Mucosa of rectum (tissue), 2 donors: ENCODE measurements around the gene PLB1.
"Not testable (repeated sequence)": the region's sequence is repeated elsewhere in the genome, so short reads cannot be mapped to it uniquely, and the experiment has no call there.

Source experiments
- H3K27ac ChIP-seq, 2 donors: one replicate each; pipeline ENCODE4 v1.7.0; 2013; ENCODE audit warnings: inconsistent platforms in 2 of 2, low read depth in 2 of 2, low read length in 2 of 2
- H3K27me3 ChIP-seq, 2 donors: one replicate each; pipeline ENCODE4 v1.7.0; 2013; ENCODE audit warnings: low read length in 2 of 2; ENCODE audit not compliant: control insufficient read depth in 2 of 2, insufficient read depth in 2 of 2
- H3K36me3 ChIP-seq, 2 donors: one replicate each; pipeline ENCODE4 v1.7.0; 2013; ENCODE audit warnings: low read length in 2 of 2; ENCODE audit not compliant: control insufficient read depth in 2 of 2, insufficient read depth in 2 of 2
- H3K4me1 ChIP-seq, 2 donors: one replicate each; pipeline ENCODE4 v1.7.0; 2013; ENCODE audit warnings: low read length in 2 of 2, mild to moderate bottlenecking in 1 of 2; ENCODE audit not compliant: control insufficient read depth in 2 of 2, insufficient read depth in 2 of 2
- H3K4me3 ChIP-seq, 2 donors: one replicate each; pipeline ENCODE4 v1.7.0; 2013; ENCODE audit warnings: low read length in 2 of 2
- H3K9ac ChIP-seq, 2 donors: one replicate each; pipeline ENCODE4 v1.7.0; 2013; ENCODE audit warnings: low read length in 2 of 2, low read depth in 1 of 2, mild to moderate bottlenecking in 1 of 2
- H3K9me3 ChIP-seq, 2 donors: one replicate each; pipeline ENCODE4 v1.7.0; 2013; ENCODE audit warnings: low read length in 2 of 2; ENCODE audit not compliant: control insufficient read depth in 2 of 2
- donor health status: healthy.
- donor health status: Normal muscosa, but diverticular disease.

PLB1 gene

DNA sequence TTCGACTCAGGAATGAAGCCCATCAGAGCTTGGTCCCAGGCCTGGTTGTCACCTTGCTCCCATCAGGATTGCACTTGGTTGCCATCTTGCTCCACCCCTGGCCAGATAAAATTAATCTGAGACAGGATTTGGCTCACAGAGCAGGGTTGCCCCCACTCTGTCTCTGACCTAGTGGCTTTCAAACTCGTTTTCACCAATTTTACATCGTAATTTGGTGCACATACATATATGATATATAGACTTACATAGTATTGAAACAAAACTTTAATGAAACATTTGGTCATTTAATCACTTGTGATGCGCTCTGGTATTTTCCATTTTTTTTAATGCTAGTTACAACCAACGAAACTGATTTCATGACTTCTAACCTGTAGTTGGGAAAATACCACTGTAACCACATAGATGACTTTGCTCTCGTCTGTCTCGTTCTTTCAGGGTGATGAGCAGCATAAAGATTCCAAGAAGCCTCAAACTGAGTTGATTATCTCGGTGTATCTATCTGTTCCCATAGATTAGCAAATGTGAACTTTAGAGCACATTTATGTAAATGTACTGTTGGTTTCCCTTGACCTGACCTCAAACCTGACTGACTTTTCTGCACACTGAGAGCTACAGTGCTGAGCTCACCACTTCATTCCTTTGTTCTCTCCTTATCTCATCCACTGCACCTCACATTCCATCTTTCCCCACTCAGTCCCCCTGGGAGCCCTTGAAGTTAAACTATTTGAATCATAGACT lies 30.5 kb upstream of the PLB1 start:
- Histone ChIP-seq H3K4me3 (no peak overlapping the region), H3K27me3 (no peaks in the 10 kb centered on the region), H3K9me3 (no peaks in the 10 kb centered on the region), H3K36me3 (no peaks in the 10 kb centered on the region), H3K27ac (no peak overlapping the region), H3K4me1 (peaks cover 3% of the 10 kb centered on the region in 2 donors), H3K9ac (no peak overlapping the region)

DNA sequence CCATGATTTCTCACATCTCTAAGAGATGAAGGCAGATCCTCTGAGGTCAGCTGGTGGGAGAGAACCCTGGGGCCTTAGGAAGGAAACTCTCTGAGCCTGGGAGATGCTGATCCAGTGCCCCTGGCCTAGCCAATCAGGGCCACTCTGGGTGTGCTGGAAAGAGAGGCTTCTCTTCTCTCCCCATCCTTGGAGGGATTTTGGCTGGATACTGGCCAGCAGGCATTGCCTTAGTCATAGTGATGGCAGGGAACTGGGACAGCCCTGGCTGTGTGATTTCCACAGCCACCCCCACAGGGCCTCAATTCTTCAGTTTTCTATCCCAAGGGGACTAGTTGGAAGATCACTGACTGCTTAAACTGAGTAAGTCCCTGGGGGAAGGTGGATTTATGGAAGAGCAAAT lies 26.6 kb upstream of the PLB1 start:
- no peak overlapping the region for H3K27ac ChIP-seq
- no peak overlapping the region for H3K9ac ChIP-seq
- H3K4me3 ChIP-seq, result no peak overlapping the region
- peaks cover 8 to 10% of the 10 kb centered on the region in 2 donors for H3K4me1 ChIP-seq
- H3K9me3 ChIP-seq, result no peaks in the 10 kb centered on the region
- no peaks in the 10 kb centered on the region for H3K27me3 ChIP-seq
- no peaks in the 10 kb centered on the region for H3K36me3 ChIP-seq

DNA sequence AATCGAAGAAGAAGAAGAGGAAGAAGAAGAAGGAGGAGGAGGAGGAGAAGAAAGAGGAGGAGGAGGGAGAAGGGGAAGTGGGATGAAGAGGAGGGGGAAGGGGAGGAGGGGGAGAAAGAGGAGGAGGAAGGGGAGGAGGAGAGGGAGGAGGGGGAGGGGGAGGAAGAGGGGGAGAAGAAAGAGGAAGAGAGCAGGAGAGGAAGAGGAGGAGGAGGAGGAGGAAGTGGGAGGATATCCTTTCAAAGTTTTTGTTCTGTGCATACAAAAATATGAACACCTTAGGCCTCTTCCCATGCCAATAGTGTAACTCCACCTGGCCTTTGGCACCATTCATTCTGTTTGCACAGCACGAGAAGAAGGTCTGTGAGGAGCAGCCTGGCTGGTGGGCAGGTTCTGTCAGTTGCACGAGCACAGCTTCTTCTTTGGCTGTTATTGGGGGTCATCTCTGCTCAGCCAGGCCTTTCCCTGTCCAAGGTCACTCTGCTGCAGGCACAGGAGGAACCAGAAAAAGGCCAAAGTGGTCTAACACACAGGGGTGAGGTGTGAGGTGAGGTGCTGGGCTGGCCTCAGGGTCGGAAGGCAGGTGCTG lies 25.8 kb upstream of the PLB1 start:
- Histone ChIP-seq H3K36me3 (no peaks in the 10 kb centered on the region), H3K27me3 (no peaks in the 10 kb centered on the region), H3K9ac (no peak overlapping the region), H3K27ac (no peak overlapping the region), H3K4me1 (peaks cover 8 to 10% of the 10 kb centered on the region in 2 donors), H3K4me3 (no peak overlapping the region), H3K9me3 (no peaks in the 10 kb centered on the region)

DNA sequence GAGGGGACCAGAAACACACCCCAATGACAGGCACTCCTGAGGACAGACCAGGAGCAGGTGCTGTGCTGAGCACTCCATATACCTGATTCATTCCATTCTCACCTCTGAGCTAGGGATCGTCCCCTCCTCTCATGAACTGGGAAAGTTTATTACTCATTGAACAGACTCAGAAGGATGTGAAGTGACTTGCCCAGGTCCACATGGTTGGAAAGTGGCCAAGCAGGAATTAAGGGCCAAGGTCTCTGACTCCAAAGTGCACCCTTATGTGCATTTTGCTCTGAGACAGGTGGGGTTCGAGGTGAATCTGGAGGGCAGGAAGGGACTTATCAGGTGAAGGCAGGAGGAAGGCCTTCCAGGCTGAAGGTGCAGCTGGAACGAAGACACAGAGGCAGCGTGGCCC lies 25.1 kb upstream of the PLB1 start:
- Histone ChIP-seq H3K4me1 (peaks cover 8 to 10% of the 10 kb centered on the region in 2 donors), H3K36me3 (no peaks in the 10 kb centered on the region), H3K4me3 (no peak overlapping the region), H3K9ac (no peak overlapping the region), H3K27me3 (no peaks in the 10 kb centered on the region), H3K27ac (no peak overlapping the region), H3K9me3 (no peaks in the 10 kb centered on the region)

DNA sequence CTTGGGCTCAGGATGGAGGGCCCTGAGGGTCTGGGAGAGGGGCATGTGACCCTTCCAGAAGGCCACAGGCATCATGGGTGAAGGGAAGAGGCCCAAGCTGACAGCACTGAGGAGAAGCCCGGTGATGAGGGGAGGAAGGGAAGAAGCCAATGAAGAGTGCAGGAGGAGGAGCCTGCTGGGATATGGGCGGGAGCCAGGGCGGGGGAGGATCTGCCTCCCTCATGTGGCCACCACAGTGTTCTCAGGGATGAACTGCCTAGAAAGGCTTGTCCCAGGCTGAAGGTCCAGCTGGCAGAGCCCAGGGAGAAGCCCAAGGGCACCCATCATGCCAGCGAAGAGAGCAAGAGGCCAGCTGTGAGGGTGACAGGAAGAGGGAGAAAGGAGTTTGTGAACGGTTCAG lies 24.6 kb upstream of the PLB1 start:
- no peaks in the 10 kb centered on the region for H3K9me3 ChIP-seq
- H3K9ac ChIP-seq, result no peak overlapping the region
- H3K4me3 ChIP-seq, result no peak overlapping the region
- no peaks in the 10 kb centered on the region for H3K36me3 ChIP-seq
- no peaks in the 10 kb centered on the region for H3K27me3 ChIP-seq
- H3K27ac ChIP-seq, result no peak overlapping the region
- peaks cover 8 to 10% of the 10 kb centered on the region in 2 donors for H3K4me1 ChIP-seq

DNA sequence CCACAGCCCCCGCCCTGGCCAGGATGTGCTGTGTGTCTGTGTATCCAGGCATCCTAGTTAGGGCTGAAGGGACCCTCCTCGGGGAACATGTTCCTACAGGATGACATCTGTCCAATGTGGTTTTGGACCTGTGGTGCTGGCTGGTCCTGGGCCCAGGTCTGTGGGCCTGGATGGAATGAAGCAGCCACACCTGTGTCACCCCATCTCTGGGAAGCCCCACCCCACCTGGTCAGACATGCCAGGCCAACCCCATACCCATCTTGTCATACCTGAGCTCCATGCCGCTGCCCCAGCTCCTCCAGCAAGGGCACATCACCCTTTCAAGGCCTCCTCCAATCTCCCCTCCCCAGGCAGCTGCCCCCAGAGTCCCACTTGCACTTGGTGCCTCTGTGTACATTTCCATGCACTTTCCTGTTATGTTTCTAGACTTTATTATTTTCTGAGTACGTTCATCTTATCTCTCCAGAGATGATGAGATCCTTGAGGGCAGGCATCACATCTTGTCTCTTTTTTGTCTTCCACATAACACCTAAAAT lies 24.1 kb upstream of the PLB1 start:
- Histone ChIP-seq H3K36me3 (no peaks in the 10 kb centered on the region), H3K4me1 (peaks cover 8 to 10% of the 10 kb centered on the region in 2 donors)

DNA sequence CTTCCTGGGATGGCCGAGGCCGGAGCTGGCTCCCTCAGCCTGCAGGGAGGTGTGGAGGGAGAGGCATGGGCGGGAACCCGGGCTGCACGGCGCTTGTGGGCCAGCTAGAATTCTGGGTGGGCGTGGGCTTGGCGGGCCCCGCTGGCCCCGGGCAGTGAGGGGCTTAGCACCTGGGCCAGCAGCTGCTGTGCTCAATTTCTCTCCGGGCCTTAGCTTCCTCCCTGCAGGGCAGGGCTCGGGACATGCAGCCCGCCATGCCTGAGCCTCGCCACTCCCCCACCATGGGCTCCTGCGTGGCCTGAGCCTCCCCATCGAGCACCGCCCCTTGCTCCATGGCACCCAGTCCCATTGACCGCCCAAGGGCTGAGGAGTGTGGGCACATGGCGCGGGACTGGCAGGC lies 23.2 kb upstream of the PLB1 start:
- not testable (repeated sequence) for H3K27me3 ChIP-seq, H3K9ac ChIP-seq, H3K4me3 ChIP-seq, H3K36me3 ChIP-seq, H3K9me3 ChIP-seq, H3K27ac ChIP-seq
- peaks cover 8 to 10% of the 10 kb centered on the region in 2 donors for H3K4me1 ChIP-seq

More for the DNA sequence above, 24.1 kb upstream of the PLB1 start:
- Histone ChIP-seq H3K27ac (no peak overlapping the region), H3K9me3 (no peaks in the 10 kb centered on the region), H3K9ac (no peak overlapping the region), H3K27me3 (no peaks in the 10 kb centered on the region), H3K4me3 (no peak overlapping the region)

DNA sequence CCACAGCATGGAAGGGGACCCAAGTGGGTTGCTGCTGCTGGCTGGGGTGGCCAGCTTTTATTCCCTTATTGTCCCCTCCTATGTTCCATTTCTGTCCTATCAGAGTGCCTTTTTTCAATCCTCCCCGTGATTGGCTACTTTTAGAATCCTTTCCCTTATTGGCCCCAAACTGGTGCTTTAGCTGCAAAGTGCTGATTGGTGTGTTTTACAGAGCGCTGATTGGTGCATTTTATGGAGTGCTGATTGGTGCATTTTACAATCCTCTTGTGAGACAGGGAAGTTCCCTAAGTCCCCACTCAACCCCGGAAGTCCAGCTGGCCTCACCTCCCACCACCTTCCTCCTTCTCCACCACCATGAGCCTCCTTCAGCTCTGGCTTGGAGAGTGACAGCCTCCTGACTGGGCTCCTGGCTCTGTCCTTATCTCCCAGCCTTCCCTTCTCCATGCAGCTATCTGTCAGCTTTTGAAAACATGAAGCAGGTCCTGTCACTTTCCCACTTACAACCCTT lies 20.7 kb upstream of the PLB1 start:
- H3K9ac ChIP-seq, result no peak overlapping the region
- H3K4me1 ChIP-seq, result peaks cover 6 to 9% of the 10 kb centered on the region in 2 donors
- H3K27me3 ChIP-seq, result no peaks in the 10 kb centered on the region
- H3K9me3 ChIP-seq, result no peaks in the 10 kb centered on the region
- no peaks in the 10 kb centered on the region for H3K36me3 ChIP-seq
- H3K27ac ChIP-seq, result no peak overlapping the region
- no peak overlapping the region for H3K4me3 ChIP-seq

DNA sequence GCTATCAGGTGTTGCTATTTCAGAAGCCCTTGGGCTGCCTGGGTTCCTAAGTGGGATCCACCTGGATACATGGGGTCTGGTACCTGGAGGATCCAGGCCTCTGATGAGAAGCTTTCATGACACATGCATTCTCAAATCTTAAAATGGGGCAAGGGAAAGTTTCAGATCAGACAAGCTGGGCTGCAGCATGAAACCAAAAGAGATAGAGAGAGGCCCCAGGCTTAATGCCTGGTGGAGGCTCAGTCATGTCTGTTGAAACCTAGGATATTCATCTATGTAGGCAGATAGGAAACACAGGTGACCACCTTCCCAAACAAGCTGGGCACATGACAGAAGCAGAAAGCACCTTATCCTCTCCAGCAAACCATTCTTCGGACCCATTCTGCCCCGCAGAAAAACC lies 18.8 kb upstream of the PLB1 start:
- Histone ChIP-seq H3K27ac (no peak overlapping the region), H3K4me3 (no peak overlapping the region), H3K9ac (no peak overlapping the region), H3K4me1 (no peaks in the 10 kb centered on the region), H3K9me3 (no peaks in the 10 kb centered on the region), H3K36me3 (no peaks in the 10 kb centered on the region), H3K27me3 (no peaks in the 10 kb centered on the region)

DNA sequence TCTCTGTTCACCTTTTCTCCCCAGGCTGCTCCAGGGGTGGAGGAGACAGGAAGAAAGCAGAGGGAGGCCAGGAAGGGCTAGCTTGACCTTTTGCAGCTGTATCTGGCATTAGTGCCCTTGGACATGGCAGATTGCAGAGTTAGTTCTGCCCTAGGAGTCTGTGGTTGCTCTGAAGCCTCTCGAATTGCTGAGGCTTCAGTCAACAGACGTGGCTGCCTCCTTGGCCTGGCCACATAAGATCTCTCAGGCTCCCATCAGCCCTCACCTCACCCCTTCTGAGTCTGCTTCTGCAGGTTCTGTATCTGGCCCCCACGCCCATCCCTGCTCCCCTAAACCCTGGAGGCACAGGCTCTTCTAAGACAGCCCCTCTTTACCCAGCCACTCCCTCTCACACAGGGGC lies 18.2 kb upstream of the PLB1 start:
- no peak overlapping the region for H3K9ac ChIP-seq
- no peaks in the 10 kb centered on the region for H3K36me3 ChIP-seq
- no peaks in the 10 kb centered on the region for H3K27me3 ChIP-seq
- no peak overlapping the region for H3K27ac ChIP-seq
- no peaks in the 10 kb centered on the region for H3K4me1 ChIP-seq
- no peaks in the 10 kb centered on the region for H3K9me3 ChIP-seq
- H3K4me3 ChIP-seq, result no peak overlapping the region
